AG09319 (cell line): ENCODE data around the gene UBP1.
"Not testable (repeated sequence)": the region's sequence is repeated elsewhere in the genome, so short reads cannot be mapped to it uniquely, and the experiment has no call there.

Experiments
- DNase-seq: peaks from one replicate; pipeline ENCODE4 v3.0.0-alpha.2; 2010; ENCODE audit warnings: low read depth; ENCODE audit errors: extremely low read depth
- TF ChIP-seq, protein P1 (sequence below): IDR thresholded peaks from 2 replicates; pipeline ENCODE4 v1.5.1; 2011; ENCODE audit warnings: low read depth, mild to moderate bottlenecking, inconsistent platforms, low read length, moderate library complexity

The UBP1 gene

GRCh38 chr3:33461097-33461496, 20.9 kb upstream of the UBP1 start:
- TF ChIP-seq, protein P1, sequence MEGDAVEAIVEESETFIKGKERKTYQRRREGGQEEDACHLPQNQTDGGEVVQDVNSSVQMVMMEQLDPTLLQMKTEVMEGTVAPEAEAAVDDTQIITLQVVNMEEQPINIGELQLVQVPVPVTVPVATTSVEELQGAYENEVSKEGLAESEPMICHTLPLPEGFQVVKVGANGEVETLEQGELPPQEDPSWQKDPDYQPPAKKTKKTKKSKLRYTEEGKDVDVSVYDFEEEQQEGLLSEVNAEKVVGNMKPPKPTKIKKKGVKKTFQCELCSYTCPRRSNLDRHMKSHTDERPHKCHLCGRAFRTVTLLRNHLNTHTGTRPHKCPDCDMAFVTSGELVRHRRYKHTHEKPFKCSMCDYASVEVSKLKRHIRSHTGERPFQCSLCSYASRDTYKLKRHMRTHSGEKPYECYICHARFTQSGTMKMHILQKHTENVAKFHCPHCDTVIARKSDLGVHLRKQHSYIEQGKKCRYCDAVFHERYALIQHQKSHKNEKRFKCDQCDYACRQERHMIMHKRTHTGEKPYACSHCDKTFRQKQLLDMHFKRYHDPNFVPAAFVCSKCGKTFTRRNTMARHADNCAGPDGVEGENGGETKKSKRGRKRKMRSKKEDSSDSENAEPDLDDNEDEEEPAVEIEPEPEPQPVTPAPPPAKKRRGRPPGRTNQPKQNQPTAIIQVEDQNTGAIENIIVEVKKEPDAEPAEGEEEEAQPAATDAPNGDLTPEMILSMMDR = no peak
- DNase-seq = no peak

DNA sequence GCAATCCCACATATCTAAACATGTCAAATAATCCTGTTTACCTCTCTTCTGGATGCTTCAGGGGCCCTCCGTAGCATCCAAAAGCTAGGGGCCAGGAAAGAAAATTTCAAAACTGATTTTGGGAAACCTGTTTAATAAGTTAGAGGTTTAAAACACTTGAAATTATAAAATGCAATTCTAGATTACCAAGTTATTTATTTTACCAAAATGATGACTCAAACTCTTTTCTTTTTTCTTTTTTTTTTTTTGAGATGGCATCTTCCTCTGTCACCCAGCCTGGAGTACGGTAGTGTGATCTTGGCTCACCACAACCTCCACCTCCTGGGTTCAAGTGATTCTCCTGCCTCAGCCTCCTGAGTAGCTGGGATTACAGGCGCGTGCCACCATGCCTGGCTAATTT, 19.4 kb upstream of the UBP1 start:
- not testable (repeated sequence) for DNase-seq

DNA sequence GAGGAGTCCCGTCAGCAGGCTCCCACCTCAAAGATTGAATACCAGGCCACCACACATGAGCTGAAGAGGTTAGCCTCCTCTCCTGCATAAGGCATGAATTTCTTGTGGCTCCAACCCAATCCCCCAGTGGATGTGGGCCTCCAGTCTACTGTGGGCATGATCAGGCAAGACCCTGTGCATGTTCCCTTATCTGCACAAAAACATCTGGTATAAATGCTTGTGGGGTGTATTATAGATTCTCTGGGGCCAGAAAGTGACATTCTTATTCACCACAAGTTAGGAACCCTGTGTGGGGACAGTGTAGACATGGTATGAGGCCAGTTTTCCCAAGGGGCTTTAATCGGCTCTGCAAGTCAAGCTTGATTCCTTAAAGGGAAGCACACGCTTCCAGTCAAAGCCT, 18.2 kb upstream of the UBP1 start:
- DNase-seq = no peak
- TF ChIP-seq, protein P1 = no peak

DNA sequence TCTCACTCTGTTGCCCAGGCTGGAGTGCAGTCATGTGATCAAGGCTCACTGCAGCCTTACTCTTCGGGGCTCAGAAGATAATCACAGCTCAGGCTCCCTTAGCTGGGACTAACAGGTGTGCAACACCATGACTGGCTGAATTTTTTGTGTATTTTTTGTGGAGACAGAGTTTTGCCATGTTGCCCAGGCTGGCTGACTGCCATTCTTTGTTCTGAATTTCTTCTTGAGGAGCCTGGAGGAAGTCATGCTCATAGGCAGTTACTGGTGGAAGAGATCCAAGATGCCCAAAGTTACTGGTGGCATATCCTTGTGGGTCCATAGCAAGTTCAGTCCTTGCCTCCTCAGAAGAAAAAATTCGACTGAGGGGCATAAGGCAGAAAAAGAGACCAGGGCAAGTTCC, 16.6 kb upstream of the UBP1 start:
- TF ChIP-seq, protein P1 = no peak
- no peak for DNase-seq

DNA sequence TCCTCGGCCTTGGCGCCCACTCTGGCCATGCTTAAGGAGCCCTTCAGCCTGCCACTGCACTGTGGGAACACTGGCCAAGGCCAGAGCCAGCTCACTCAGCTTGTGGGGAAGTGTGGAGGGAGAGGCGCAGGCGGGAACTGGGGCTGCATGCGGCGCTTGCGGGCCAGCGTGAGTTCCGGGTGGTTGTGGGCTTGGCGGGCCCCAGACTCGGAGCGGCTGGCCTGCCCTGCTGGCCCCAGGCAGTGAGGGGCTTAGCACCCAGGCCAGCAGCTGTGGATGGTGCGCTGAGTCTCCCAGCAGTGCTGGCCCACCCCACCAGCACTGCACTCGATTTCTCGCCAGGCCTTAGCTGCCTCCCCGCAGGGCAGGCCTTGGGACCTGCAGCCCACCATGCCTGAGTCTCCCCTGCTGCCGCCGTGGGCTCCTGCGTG, 13.1 kb upstream of the UBP1 start:
- no peak for DNase-seq
- TF ChIP-seq, protein P1 = no peak

DNA sequence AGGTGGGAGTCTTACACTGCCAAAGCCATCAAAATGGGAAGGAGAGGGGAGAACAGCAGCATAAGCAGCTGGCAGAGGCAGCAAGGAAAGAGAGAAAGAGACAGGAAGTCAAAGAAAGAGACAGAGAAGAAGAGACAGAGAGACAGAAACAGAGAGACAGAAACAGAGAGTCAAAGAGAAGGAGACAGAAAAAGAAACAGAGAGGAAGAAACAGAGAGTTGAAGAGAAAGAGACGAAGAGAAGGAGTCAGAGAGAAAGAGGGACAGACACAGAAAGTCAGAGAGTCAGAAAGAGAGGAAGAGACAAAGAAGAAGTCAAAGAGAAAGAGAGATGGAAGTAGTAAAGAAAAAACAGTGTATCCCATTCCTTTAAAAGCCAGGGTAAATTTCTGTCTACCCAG, 11.8 kb upstream of the UBP1 start:
- not testable (repeated sequence) for DNase-seq

- TF ChIP-seq, protein P1 = no peak
- no peak for DNase-seq
Observed at GRCh38 chr3:33447958-33448357, 7.8 kb upstream of the UBP1 start.

DNA sequence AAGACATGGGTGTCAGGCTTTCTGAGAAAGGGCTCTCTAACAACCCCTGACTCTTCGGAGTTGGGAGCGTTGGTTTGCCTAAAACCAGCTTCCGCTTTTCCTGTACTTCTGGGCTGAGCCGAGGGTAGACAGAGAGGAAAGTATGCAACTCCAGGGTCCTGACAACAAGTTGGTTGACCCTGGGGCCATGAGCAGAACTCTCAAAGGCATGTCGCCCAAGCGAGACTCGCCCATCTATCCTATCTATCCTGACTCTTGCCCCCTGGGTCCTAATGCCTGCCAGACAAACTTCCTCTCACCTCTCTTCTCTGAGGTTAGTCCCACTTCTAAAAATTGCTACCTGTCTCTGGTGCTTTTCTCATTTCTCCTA, 7.0 kb upstream of the UBP1 start:
- DNase-seq = not testable (repeated sequence)

- TF ChIP-seq, protein P1 = no peak
- no peak for DNase-seq
Observed at GRCh38 chr3:33442190-33442589, 2.0 kb upstream of the UBP1 start.
